A172 (cell line): ENCODE measurements around the gene CD4. TPM values are rescaled to one million over a fixed set of nuclear protein-coding genes. Genes with fewer than 3 reads are reported as not detected.
"Not testable (repeated sequence)": the region's sequence is repeated elsewhere in the genome, so short reads cannot be mapped to it uniquely, and the experiment has no call there.

Experiments
- DNase-seq: peaks from one replicate; pipeline ENCODE4 v3.0.0-alpha.2; 2015; ENCODE audit warnings: low spot score
- total RNA-seq: library from RNA; depleted of rRNA; stranded (reverse); fragments of >200 nt; shearing (Covaris generic); gene quantifications from 2 replicates; pipeline ENCODE4 v1.2.3, GENCODE V29; 2014

CD4 gene
- total RNA-seq, 1 experiment from 2014 or later, result not detected

DNA sequence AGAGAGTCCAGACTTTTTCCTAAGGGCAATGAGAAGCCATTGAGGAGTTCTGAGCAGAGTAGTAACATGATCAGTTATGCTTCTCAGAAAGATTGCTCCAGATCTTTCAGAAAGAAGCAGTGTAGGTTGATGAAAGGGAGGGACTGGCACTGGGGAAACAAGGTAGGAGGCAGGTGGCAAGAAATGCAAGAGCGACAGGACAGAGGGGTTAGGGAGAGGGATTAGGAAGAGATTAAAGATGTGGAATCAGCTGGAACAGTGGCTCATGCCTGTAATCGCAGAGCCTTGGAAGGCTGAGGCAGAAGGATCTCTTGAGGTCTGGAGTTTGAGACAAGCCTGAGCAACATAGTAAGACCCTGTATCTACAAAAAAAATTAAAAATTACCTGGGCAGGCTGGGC is 58.3 kb downstream of the CD4 start:
- DNase-seq, result no peak

DNA sequence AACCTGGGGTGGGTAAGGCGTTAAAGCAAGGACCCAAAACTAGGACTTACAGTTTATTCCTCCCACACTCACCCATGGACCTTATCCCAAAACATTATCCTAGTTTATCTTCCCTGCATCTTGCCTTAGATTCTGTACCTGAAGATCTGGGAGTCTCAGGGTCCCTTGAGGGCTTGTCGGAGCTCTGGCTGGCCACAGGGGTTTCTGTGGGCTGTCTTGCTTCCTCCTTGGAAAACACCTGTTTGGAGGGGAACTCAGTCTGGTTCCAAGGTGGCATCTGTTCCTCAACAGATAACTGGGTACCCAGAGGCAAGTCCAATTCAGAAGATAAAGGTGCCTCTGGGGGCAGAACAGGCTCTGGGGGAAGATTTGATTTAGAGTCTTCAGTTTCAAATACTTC is 60.1 kb downstream of the CD4 start:
- DNase-seq, result no peak

DNA sequence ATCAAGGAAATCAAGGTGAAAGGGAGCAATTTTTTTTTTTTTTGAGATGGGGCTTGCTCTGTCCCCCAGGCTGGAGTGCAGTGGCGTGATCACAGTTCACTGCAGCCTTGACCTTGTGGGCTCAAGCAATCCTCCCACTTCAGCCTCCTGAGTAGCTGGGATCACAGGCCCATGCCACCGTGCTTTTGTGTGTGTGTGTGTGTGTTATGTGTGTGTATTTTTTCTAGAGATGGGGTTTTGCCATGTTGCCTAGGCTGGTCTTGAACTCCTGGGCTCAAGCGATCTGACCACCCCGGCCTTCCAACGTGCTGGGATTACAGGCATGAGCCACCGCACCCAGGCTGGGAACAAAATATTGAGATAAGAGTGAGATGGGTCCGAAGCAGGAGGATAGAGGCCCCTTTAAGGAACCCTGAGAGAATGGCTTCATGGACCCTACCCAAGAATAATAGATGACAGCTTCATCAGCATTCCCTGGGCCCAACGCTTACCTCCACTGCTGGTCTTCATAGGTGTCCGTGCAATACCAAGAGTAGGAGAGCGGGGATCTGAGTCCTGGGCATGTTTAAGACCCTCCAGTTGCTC is 60.7 kb downstream of the CD4 start:
- DNase-seq, result no peak

DNA sequence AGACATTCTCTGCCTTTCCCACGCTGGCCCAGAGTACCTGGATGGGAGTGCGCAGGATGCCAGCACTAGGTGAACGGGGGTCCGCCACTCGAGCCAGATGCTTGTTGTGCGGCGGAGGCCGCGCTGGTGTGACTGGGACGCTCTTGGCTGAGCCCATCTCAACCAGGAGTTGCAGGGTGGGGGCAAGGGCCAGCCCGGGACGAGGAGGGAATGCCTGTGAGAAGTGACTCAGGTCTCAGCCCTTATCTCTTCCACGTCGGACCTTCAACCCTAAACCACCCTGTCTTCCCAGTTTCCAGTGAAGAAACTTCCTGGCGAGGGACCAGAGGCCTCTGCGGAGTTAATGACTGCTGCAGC is 61.4 kb downstream of the CD4 start:
- no peak for DNase-seq

DNA sequence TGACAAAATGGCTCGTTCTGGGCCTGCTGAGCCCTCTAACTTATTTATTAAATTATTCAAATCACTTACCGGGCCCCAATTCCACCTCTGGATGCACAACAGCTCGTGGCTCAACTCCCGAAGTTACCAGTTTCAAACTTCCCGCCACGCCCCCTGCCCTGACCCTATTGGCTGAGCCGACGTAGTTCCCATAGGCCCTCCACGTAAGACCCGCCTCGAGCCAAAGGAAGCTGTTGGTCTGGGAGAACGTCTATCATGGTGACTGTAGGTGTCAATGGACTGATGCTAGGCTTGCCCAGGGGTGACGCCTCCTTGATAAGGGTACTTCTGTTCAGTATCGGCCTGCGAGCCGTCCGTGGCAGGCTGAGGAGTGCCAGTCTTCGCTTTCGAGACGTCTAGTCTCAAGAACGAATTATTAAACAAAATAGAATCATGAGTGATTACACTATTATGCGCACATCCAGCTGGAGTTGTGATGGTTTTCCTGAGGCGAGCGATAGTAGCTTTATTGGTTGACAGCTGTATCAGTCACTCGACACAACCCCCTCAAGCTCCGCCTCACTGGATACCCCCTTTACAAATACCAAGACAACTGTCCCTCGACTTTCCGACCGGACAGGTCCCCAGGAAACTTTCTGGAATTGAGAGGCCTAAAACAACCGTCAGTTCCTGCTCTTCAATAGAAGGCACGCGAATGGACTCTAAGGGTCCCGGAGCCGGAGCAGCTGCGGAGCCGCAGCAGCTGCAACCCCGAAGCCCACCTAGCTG is 62.0 kb downstream of the CD4 start, which contains the start of gene CDCA3:
TSS of gene CDCA3 (minus strand) at position 134 of the 768 bp plus-strand sequence. CDS start 334 bp downstream, outside the sequence.
- peak; percentile 94 for DNase-seq

DNA sequence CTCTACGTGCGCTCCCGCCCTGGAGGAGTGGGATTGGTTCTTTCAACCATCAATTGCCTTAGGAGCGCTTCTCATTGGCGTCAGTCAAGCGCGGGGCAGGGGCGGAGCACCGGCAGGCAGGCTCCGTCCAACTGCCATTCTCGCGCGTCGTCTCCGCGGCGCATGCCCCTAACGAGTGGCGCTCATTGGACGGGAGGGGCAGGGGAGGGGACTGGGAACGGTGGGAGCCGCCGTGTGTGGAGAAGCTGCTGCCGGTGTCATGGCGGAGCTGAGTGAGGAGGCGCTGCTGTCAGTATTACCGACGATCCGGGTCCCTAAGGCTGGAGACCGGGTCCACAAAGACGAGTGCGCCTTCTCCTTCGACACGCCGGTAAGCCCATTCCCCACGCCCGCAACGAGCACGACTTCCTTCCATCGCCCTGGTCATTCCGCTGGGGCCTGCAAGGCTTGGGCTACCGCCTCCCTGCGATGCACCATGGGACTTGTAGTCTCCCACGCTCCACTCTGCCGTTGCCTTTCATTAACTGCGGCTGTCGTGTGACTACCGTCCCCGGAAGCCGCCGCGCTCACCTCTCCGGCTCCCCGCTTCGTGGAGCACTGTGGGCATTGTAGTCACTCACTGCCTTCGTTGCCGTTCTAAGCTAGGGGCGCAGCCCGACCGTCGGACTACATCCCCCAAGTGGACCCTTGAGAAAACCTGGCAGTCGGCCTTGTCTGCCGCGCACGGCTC is 62.8 kb downstream of the CD4 start, which contains the start of gene USP5:
TSS of gene USP5 (plus strand) at position 230 of the 730 bp plus-strand sequence. CDS start at position 260, 30 bp downstream.
- peak; percentile 96 for DNase-seq

DNA sequence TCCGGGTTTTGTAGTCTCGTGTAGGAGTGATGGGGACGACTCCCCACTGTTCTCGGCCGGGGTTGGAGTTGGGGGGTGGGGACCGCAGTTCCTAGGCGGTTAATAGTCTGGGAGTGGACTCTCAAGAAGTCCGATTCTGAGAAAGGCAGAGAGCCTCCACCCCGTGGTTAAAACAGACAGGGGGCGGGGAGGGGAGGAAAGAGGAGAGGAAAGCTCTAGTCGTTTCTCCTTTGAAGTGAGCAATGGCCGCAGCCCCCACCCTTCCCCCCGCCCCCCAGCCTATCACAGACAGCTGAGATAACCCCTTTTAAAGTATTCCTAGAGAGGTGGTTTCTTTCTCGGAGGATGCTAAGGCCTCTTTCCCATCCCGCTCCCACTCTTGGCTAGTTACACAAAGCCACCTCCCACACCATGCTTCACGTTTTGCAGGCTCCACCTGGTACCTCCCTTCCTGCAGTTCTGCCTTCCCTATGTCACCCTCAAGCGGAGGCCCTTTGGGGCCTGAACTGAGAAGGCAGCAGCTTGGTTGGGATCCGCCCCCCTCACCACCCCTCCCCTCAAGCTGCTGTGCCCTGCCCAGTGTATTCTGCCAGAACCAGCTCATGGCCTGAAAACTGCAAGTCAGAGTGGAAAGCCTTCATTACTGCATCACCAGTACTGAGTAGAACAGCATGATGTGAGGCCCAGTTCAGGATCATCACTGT is 63.5 kb downstream of the CD4 start:
- DNase-seq, result peak; percentile 62

DNA sequence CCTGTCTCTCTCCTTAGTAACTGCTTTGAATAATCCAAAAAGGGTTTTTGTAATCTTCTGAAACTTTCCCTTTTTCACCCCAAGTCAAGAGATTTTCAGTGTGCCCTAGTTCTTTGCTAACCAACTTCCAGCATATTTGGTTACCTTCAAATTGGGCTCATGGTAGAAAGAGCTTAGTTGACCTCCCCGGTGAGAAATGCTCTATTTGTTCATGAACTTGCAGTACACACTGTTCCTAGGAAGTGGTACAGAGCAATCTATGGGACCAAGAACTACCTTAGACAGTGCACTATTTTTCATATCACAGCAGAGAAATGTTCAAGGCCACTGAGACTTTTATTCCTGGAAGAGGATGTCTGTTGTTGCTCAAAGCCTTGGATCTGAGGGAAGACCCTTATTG is 64.3 kb downstream of the CD4 start:
- DNase-seq, result no peak

DNA sequence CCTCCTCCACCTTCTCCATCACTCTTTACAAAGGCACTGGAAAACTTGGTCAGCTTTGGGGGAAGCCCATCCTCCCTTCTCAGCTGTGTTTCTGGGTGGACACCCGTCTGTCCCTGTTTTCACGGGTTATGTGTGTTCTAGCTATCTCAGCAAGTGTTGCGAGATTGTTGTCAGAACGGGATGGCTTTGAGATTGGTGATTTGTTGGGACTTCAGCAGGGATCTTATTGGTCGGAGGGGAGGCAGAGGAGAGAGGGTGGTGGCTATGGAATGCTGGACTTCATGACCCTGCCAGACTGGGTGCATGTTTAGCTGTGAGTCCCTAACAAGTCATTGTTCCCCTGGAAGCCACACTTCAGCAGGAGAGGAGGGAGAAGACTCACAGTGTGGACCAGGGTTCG is 64.7 kb downstream of the CD4 start:
- DNase-seq, result no peak

DNA sequence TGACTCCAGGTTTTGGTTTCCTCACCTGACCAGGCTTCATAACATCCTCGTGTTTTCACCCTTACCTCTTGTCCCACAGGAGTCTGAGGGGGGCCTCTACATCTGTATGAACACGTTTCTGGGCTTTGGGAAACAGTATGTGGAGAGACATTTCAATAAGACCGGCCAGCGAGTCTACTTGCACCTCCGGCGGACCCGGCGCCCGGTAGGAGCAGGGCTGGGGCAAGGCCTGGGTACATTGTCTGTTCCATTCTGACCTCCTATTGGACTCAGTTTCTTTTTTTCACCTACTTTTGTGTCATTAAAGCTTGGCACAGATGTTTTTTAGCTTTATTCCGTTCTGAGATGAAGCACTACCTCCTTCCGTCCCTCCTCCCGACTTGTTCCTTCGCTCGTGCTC is 66.0 kb downstream of the CD4 start:
- DNase-seq, result no peak

DNA sequence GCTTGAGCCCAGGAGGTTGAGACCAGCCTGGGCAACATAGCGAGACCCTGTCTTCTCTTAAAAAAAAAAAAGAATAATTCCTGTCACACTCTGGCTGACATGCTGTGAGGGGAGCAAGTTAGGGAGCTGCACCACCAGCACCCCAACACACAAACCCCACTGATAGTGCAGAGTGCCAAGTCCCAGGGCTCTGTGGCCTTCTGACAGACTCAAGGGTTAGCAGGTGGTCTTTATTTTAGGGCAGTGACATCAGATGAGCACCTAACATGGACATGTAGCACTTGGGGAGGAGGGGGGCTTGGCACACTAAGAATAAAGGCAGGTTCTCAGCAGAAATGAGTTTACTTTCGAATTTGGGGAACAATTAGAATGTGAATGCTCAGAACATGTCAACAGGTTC is 69.5 kb downstream of the CD4 start:
- DNase-seq, result no peak

DNA sequence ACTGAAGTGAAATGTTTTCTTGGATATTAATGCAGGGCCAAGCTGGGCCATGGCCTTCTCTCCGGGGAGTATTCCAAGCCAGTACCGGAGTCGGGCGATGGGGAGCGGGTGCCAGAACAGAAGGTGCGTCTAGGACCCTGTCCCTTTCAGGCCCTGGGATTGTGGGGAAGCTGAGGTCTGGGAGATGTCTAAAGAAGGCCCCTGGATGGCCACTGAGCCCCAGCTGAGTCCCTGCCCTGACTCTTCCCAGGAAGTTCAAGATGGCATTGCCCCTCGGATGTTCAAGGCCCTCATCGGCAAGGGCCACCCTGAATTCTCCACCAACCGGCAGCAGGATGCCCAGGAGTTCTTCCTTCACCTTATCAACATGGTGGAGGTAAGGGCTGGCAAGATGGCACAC is 70.8 kb downstream of the CD4 start:
- no peak for DNase-seq

DNA sequence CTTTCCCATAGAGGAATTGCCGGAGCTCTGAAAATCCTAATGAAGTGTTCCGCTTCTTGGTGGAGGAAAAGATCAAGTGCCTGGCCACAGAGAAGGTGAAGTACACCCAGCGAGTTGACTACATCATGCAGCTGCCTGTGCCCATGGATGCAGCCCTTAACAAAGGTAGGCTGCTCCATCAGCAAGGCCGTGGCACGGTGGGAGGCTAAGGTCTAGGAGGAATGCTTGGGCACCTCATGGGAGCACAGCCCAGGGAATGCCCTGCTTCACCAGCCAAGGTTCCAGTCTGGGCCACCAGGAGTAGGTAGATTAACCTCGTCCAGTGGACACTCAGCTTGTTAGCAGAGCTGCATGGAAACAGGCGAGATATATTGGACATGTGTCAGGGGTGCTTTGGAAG is 71.6 kb downstream of the CD4 start:
- DNase-seq, result no peak

DNA sequence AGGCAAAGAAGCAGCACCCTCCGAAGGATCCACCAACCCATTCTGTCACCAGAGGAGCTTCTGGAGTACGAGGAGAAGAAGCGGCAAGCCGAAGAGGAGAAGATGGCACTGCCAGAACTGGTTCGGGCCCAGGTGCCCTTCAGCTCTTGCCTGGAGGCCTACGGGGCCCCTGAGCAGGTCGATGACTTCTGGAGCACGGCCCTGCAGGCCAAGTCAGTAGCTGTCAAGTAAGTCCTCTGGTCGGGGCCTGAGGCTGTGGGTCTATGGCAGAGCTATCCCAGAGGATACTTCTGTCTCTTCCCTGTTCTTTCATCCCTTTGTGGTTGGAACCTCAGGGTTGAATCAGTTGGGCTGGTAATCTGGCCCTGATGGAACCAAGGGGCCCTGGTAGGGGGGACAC is 72.1 kb downstream of the CD4 start:
- DNase-seq, result no peak

DNA sequence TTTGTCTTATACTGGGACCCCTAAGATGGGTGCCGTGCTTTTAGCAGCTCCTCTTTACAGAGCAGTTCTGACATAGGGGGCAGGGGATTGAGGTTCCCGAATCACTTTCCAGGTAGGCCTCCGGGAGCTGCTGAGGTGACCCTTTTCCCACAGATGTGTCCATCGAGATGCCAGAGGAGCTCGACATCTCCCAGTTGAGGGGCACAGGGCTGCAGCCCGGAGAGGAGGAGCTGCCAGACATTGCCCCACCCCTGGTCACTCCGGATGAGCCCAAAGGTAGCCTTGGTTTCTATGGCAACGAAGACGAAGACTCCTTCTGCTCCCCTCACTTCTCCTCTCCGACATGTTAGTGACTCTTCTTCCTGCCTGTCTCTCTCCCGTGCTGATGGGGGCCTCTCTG is 73.7 kb downstream of the CD4 start:
- no peak for DNase-seq

DNA sequence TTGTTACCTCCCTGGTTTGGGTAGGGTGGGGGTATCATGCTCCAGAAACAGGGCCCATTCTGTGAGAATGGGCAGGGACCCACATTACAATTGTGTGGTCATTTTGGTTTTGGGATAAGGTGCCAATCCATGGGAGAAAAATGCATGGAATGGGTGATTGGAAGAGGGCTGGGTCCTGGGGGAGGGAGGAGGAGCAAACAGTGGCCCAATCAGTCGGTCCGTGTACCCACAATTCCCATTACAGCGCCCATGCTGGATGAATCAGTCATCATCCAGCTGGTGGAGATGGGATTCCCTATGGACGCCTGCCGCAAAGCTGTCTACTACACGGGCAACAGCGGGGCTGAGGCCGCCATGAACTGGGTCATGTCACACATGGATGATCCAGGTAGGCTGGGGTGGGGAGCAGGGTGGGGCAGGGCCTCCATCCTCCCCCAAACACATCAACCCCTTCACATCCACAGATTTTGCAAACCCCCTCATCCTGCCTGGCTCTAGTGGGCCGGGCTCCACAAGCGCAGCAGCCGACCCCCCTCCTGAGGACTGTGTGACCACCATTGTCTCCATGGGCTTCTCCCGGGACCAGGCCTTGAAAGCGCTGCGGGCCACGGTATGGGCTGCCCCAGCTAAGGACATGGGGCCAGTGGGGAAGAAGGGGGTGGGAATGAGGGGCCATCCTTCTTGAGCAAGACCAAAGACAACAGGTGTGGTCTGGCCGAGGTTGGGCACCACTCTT is 74.4 kb downstream of the CD4 start:
- no peak for DNase-seq

DNA sequence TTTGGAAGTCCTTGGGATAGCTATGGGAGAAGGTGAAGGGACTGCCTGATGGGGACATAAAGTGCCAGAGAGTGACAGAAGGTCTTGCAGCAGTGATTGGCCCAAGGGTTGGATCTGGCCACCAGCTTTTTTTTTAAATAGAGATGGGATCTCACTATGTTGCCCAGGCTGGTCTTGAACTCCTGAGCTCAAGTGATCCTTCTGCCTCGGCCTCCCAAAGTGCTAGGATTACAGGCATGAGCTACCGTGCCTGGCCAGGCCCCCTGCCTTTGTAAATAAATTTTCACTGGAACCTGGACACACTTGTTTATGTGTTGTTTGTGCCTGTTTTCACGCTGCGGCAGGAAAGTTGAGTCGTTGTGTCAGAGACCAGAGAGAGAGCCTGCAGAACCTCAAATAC is 76.0 kb downstream of the CD4 start:
- DNase-seq, result not testable (repeated sequence)

DNA sequence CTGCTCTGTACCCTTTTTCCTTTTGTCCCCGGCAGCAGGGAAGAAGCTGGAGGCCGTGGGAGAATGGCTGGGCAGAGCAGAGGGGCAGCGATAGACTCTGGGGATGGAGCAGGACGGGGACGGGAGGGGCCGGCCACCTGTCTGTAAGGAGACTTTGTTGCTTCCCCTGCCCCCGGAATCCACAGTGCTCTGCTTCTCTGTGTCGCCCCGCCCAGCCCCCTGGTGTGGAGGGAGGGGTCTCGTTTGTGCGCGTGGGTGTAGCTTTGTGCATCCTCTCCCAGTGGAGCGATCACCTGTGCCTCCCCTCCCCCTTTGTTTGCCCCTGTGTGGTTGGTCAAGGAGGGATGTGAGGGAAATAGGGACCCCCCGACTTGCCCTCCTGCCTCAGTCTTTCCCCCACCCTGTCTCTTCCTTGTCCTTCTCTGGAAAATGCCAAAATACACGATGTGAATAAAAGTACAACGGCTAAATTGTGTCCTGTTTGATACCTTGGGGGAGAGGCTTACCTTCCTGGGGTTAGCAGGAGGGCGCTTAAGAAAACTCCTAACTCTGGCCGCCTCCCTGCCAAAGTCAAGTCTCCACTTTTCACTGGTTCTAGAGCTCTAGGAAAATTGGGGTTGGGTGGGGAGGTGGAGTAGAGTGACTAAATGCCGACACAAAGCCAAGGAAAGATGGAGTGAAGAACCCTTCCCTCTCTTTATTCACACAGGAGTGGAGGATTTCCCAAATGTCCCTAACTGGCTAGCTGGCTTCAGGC is 77.0 kb downstream of the CD4 start:
- DNase-seq, result no peak

DNA sequence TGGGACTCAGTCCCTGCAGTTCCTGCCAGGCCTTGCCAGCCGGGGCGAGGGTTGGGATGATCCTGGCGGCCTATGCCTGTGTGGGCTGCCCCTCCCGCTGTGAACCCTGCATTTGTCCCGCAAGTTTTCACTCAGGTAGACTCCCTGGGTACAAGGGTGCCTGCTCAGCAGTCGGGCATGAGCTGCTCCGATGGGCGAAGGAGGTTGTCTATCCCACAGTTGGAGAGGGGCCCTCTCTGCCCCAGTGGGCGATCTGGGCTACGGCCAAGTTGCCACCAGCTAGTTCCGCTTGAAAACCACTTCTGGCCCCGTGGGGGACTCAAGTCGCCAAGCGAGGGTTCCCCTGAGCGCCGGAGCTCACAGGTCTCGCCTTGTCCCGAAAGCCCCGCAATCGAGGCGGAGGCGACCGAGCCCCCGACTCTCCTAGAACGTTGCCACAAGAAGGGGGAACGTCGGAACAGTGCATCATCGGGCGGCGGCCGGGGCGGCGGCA is 77.6 kb downstream of the CD4 start:
- DNase-seq, result no peak

DNA sequence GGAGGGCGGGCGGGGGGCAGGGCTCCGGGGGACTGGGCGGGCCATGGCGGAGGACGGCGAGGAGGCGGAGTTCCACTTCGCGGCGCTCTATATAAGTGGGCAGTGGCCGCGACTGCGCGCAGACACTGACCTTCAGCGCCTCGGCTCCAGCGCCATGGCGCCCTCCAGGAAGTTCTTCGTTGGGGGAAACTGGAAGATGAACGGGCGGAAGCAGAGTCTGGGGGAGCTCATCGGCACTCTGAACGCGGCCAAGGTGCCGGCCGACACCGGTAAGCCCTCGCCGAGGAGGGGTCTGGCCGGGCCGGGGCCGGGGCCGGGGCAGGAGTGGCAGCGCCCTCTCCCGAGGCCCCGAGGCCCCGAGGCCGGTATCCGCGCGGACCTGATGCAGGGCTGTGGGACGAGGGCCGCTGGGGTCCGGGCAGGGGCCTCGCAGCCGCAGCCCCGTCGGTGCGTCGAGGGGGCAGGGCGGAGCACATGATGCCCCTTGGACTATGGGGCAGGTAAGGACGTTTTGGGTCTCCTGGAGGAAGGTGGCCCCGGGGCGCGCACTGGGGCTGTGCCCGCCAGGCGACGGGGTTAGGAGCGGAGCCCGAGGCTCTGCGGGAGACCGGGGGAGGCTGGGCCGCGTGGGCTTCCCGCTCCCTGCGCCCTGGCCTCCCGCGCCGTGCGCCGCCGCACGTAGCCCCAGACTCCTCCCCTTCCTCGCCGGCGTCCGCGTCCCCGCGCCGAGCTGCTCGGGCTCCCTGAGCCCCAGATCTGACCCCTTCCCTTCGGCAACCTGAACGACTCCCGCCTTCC is 78.3 kb downstream of the CD4 start, which contains the start of gene TPI1:
TSS of gene TPI1 (plus strand) at position 119 of the 798 bp plus-strand sequence. CDS start at position 155, 36 bp downstream.
- DNase-seq, result peak; percentile 39
